Ammon's horn (tissue), 1 donor: ENCODE results near the gene ANG.
A peak's percentile ranks its signal among the peaks of the same experiment; 100 is the strongest.

Source experiments
- DNase-seq: peaks from one replicate; pipeline ENCODE4 v3.0.0-alpha.2; 2016; ENCODE audit warnings: low spot score

The ANG gene

GRCh38 chr14:20676072-20676471 lies 12.5 kb upstream of the ANG start:
- DNase-seq: no peak

GRCh38 chr14:20679907-20680306 lies 8.7 kb upstream of the ANG start:
- DNase-seq: peak; percentile 48

GRCh38 chr14:20680363-20680762 lies 8.2 kb upstream of the ANG start:
- DNase-seq: no peak

- DNase-seq: no peak
Observed at GRCh38 chr14:20680843-20681347, 7.7 kb upstream of the ANG start.

- peak; percentile 82 for DNase-seq
Observed at GRCh38 chr14:20681348-20682126, 7.0 kb upstream of the ANG start.

- no peak for DNase-seq
Observed at GRCh38 chr14:20682127-20682434, 6.5 kb upstream of the ANG start.

- DNase-seq: peak; percentile 98
Observed at GRCh38 chr14:20682435-20683124, 6.0 kb upstream of the ANG start.

- DNase-seq: peak; percentile 90
Observed at GRCh38 chr14:20683125-20683890, 5.3 kb upstream of the ANG start.

GRCh38 chr14:20683891-20684661 lies 4.5 kb upstream of the ANG start, which contains the start of gene RNASE4:
TSS of gene RNASE4 (plus strand) at chr14:20684560. CDS start at chr14:20699372, 14,812 bp downstream.
- DNase-seq: peak; percentile 74

- DNase-seq: peak; percentile 22
Observed at GRCh38 chr14:20684662-20685456, 3.7 kb upstream of the ANG start.

- DNase-seq: no peak
Observed at GRCh38 chr14:20686386-20687143, 2.0 kb upstream of the ANG start.

- DNase-seq: no peak
Observed at GRCh38 chr14:20687362-20688166, 1.0 kb upstream of the ANG start.

- DNase-seq: peak; percentile 89
Observed at GRCh38 chr14:20690848-20691640, 2.5 kb downstream of the ANG start.

GRCh38 chr14:20692116-20692751 lies 3.7 kb downstream of the ANG start:
- no peak for DNase-seq

GRCh38 chr14:20696764-20697163 lies 8.2 kb downstream of the ANG start:
- DNase-seq: no peak

GRCh38 chr14:20697273-20698017 lies 8.9 kb downstream of the ANG start:
- peak; percentile 89 for DNase-seq

GRCh38 chr14:20698018-20698329 lies 9.4 kb downstream of the ANG start:
- no peak for DNase-seq
